Measurements from ENCODE around the gene R3HDM2.

Gene R3HDM2

GRCh38 chr12:57237932-57238853 is 192.7 kb downstream of the R3HDM2 start:
- DNase-seq: no peak

- no peak for DNase-seq
Observed at GRCh38 chr12:57237596-57237931, 193.3 kb downstream of the R3HDM2 start.

GRCh38 chr12:57236925-57237595 is 193.8 kb downstream of the R3HDM2 start:
- DNase-seq: no peak

- DNase-seq: no peak
Observed at GRCh38 chr12:57236201-57236924, 194.5 kb downstream of the R3HDM2 start.

GRCh38 chr12:57235728-57236131 is 195.1 kb downstream of the R3HDM2 start:
- DNase-seq: no peak

- no peak for DNase-seq
Observed at GRCh38 chr12:57235017-57235727, 195.7 kb downstream of the R3HDM2 start.

GRCh38 chr12:57234571-57235016 is 196.2 kb downstream of the R3HDM2 start:
- no peak for DNase-seq

- DNase-seq: no peak
Observed at GRCh38 chr12:57234233-57234570, 196.6 kb downstream of the R3HDM2 start.

- no peak for DNase-seq
Observed at GRCh38 chr12:57233357-57234232, 197.2 kb downstream of the R3HDM2 start.

DNA sequence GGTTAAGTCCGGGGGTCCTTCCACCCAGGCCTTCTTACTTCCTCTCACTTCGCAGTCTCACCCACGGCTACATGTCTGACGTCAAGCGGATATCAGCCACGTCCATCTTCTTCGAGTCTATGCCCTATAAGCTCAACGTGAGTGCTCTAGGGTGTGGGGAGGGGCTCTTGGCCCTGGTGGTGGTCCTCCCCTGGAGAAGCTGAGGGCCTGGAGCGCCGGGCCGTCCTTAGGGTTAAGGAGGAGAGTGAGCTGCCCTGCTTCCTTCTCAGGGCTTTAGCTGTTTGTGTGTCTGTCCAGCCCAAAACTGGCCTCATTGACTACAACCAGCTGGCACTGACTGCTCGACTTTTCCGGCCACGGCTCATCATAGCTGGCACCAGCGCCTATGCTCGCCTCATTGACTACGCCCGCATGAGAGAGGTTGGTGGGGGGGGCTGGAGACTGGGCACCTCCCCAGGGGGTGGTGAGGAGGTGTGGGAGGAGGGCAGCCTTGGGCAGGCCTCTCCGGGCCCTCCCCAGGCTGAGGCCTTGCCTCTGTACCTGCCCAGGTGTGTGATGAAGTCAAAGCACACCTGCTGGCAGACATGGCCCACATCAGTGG is 198.6 kb downstream of the R3HDM2 start:
- DNase-seq: no peak

- DNase-seq: no peak
Observed at GRCh38 chr12:57231276-57232021, 199.4 kb downstream of the R3HDM2 start.

DNA sequence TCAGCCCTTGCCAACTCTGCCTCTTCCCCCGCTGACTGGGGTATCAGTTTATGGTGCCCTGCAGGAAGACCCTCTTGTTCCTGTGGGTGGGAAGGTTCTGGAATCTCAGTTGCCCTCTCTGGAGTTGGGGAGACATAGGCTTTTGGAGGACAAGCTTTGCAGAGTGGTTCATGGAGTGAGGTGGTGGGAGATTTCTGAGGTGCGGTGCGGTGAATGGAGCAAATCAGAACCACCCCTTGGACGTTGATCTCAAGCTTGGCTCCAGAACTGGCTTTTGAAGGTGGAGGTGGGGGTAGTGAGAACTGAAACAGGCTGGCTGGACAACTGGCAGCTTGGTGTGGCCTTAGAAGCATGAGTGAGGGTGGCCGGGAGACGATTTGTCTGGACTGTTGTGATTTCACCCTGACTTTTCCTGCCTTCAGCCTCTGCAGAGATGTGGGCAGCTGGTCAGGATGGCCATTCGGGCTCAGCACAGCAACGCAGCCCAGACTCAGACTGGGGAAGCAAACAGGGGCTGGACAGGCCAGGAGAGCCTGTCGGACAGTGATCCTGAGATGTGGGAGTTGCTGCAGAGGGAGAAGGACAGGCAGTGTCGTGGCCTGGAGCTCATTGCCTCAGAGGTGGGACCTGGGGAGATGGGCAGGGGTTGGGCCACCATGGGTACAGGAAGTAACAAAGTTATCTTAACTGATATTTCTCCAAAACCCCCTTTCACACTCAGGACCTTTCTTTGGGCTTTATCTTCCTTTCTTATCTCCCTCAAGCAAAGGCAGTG is 200.3 kb downstream of the R3HDM2 start:
- no peak for DNase-seq

DNA sequence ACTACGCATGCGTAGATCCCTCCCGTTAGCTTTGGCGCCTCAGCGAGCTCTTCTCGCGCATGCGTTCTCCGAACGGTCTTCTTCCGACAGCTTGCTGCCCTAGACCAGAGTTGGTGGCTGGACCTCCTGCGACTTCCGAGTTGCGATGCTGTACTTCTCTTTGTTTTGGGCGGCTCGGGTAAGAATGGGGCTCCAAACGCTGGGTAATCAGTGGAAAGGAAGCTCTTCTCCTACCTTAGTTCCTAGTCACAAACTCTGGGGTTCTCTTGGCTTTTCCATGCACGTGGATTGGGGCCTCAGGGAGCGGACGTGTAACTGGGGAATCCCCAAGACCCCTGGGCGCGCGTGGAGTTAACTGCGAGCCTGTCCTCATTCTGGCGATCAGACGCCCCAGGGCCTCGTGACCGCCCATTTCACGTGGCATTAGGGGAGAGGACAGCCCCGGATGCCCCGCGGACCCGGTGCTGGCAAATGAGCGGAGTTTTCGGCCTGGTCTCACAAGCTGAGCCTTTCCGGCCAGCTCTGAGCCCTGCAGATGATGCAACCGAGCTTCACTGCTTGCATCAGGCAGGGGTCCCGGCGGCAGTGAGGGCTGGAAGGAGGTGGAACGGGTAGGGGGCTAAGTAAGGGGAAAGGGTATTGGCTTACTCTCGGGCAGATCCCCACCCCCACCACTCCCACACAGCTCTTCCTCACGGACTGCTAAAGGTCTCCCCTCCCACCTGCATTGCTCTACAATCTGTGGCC is 201.0 kb downstream of the R3HDM2 start, which contains the start of gene SHMT2:
TSS of gene SHMT2 (plus strand) at position 78 of the 747 bp plus-strand sequence. CDS start at position 146, 68 bp downstream.
- DNase-seq: peak; percentile 88 to 92

GRCh38 chr12:57229046-57229633 is 201.7 kb downstream of the R3HDM2 start:
- DNase-seq: no peak

DNA sequence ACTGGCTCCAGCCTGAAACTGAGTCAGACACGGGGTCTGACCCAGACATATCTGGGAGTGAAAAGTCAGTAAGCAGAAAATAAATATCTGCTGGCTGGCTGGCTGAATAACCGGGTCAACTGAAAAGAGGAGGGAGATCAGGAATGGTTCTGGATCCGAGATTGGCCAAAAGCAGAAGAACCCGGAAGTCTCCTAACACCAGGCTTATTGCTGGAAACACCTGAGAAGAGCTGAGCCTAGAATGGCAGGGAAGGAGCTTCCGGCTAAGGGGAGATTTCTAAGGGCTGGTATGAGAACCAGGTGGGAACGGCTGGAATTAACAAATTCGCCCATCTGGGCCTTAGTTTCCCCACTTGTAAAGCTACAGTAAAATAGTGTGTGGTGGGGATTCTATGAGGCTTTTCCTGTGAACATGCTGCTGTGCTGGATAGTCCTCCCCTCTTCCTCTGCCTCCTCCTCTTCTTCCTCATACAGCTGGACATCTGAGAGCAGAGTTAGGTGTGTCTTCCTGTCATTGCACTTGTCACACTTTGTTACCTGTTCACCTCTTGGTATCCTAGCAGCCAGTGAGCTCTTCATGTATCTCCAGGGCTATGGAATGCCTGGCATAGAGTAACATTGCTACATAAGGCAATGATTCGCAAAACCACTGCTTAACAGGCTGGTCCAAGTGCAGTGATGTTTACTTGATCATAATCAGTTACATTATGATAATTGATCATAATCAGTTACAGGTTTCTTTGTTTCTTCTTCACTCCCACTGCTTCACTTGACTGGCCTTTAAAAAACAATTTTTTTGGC is 203.3 kb downstream of the R3HDM2 start:
- no peak for DNase-seq

- DNase-seq: no peak
Observed at GRCh38 chr12:57226588-57227314, 204.1 kb downstream of the R3HDM2 start.

DNA sequence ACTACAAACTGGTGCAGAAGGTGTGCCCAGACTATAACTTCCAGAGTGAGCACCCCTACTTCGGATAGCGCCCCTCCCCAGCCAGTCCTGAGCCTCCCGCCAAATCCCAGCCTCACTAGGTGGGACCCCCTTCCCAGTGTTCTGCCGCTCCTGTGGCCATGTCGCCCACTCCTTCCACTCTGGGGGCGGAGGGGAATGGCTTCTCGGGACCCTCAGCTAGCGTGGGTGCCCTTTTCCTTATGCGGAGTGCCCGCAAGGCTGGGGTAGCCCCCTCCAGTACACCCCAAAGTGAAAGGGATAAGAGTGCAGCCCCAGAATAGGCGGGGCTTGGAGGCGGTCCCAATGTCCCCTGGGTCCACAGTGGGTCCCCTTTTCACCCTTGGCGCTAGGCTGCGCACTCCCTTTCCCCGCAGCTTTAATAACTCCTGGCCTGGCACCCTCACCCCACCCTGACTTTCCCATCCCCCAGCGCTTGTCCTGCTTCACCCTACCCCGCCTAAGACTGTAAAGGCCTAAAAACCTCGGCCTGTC is 205.1 kb downstream of the R3HDM2 start:
- no peak for DNase-seq
